Ishikawa (cell line): Measurements from ENCODE around the gene BTK.
A peak's percentile ranks its signal among the peaks of the same experiment; 100 is the strongest.

Experiments
- CEBPB ChIP-seq: IDR thresholded peaks from 2 replicates; pipeline ENCODE4 v1.6.1; 2012
- CREB1 ChIP-seq: IDR thresholded peaks from 2 replicates; pipeline ENCODE4 v1.6.1; 2012; ENCODE audit warnings: low read depth
- EGR1 ChIP-seq: IDR thresholded peaks from 2 replicates; pipeline ENCODE4 v1.6.1; 2012
- EP300 ChIP-seq: IDR thresholded peaks from 2 replicates; pipeline ENCODE4 v1.6.1; 2012; ENCODE audit warnings: borderline replicate concordance
- FOXM1 ChIP-seq: IDR thresholded peaks from 2 replicates; pipeline ENCODE4 v1.6.1; 2012; ENCODE audit warnings: low read depth, borderline replicate concordance
- MAX ChIP-seq: IDR thresholded peaks from 2 replicates; pipeline ENCODE4 v1.6.1; 2012
- NFIC ChIP-seq: IDR thresholded peaks from 2 replicates; pipeline ENCODE4 v1.6.1; 2012
- RAD21 ChIP-seq: IDR thresholded peaks from 2 replicates; pipeline ENCODE4 v1.6.1; 2012; ENCODE audit warnings: low read depth
- REST ChIP-seq: IDR thresholded peaks from 2 replicates; pipeline ENCODE4 v1.6.1; 2012; ENCODE audit warnings: low read depth, mild to moderate bottlenecking
- TAF1 ChIP-seq: IDR thresholded peaks from 2 replicates; pipeline ENCODE4 v1.6.1; 2012; ENCODE audit warnings: low read depth, mild to moderate bottlenecking
- TCF12 ChIP-seq: IDR thresholded peaks from 2 replicates; pipeline ENCODE4 v1.6.1; 2012; ENCODE audit warnings: low read depth
- TEAD4 ChIP-seq: IDR thresholded peaks from 2 replicates; pipeline ENCODE4 v1.6.1; 2012
- USF1 ChIP-seq: IDR thresholded peaks from 2 replicates; pipeline ENCODE4 v1.6.1; 2012
- YY1 ChIP-seq: IDR thresholded peaks from 2 replicates; pipeline ENCODE4 v1.6.1; 2012; ENCODE audit warnings: low read depth
- ZBTB7A ChIP-seq: IDR thresholded peaks from 2 replicates; pipeline ENCODE4 v1.6.1; 2012; ENCODE audit warnings: low read depth

Gene BTK

GRCh38 chrX:101348452-101349192, 37.4 kb downstream of the BTK start, which contains the start of gene TIMM8A:
Gene TIMM8A, minus strand, starts transcription at chrX:101348742. Its CDS starts 78 bp downstream, at chrX:101348664.
- TF ChIP-seq TAF1: 0 out of 2 replicates have a peak, but pooled peaks have one; percentile 21
- TF ChIP-seq USF1: peak; percentile 89
- peak; percentile 47 for TF ChIP-seq NFIC
- peak; percentile 92 for TF ChIP-seq MAX
- TF ChIP-seq EGR1: no peak
- no peak for TF ChIP-seq RAD21
- no peak for TF ChIP-seq CEBPB
- no peak for TF ChIP-seq REST
- TF ChIP-seq FOXM1: no peak

GRCh38 chrX:101347859-101348451, 38.0 kb downstream of the BTK start:
- TF ChIP-seq CREB1 (no peak), YY1 (no peak), FOXM1 (no peak), NFIC (no peak), TCF12 (no peak), USF1 (no peak), TEAD4 (no peak), ZBTB7A (no peak), EGR1 (no peak), MAX (no peak), CEBPB (no peak)

GRCh38 chrX:101337776-101338271, 48.2 kb downstream of the BTK start:
- TF ChIP-seq NFIC (no peak), TAF1 (no peak), EGR1 (no peak)

- TF ChIP-seq TAF1 (no peak), RAD21 (no peak), USF1 (no peak), EGR1 (no peak), FOXM1 (no peak), CEBPB (no peak), NFIC (no peak), EP300 (no peak), TCF12 (no peak), YY1 (no peak), ZBTB7A (no peak), MAX (no peak), TEAD4 (no peak), REST (no peak), CREB1 (no peak)
Measured at GRCh38 chrX:101303790-101304189, 82.2 kb downstream of the BTK start.
